Activated CD4-positive, alpha-beta T cell treated with anti-CD3 and anti-CD28 coated beads, Interleukin-2, amount 10 ng/mL, durations not matched to agents 24 days and 14 days (primary cell): ENCODE measurements around the gene ENPP4. TPM values are rescaled to one million over a fixed set of nuclear protein-coding genes. Genes with fewer than 3 reads are reported as not detected.

Source experiments
- DNase-seq: peaks from one replicate; pipeline ENCODE4 v3.0.0; 2022
- H3K27ac Mint-ChIP-seq: one replicate; pipeline ENCODE4 v1.8.0; 2022; ENCODE audit warnings: mild to moderate bottlenecking, mixed read lengths
- H3K27me3 Mint-ChIP-seq: one replicate; pipeline ENCODE4 v1.8.0; 2022; ENCODE audit warnings: mixed read lengths
- H3K36me3 Mint-ChIP-seq: one replicate; pipeline ENCODE4 v1.8.0; 2022; ENCODE audit warnings: low read depth, mild to moderate bottlenecking, mixed read lengths
- H3K4me1 Mint-ChIP-seq: one replicate; pipeline ENCODE4 v1.8.0; 2021; ENCODE audit warnings: mixed read lengths
- H3K4me3 Mint-ChIP-seq: one replicate; pipeline ENCODE4 v1.8.0; 2022; ENCODE audit warnings: mild to moderate bottlenecking, moderate library complexity, mixed read lengths
- H3K9me3 Mint-ChIP-seq: one replicate; pipeline ENCODE4 v1.8.0; 2021; ENCODE audit warnings: mixed read lengths
- intact Hi-C: fragments of 100-400 bp; cut with micrococcal nuclease; formaldehyde crosslinking; loops from one replicate; pipeline ENCODE4 v1.15.1; 2023
- total RNA-seq: library from RNA; stranded (reverse); gene quantifications from 2 replicates; pipeline ENCODE4 v1.2.3, GENCODE V29; 2022

Gene ENPP4
- total RNA-seq, 1 donor from 2014 or later: 5.3 TPM

GRCh38 chr6:46191961-46192360 lies 62.2 kb downstream of the ENPP4 start:
- intact Hi-C loops: no loop called here
- Mint-ChIP-seq H3K27ac (no peak overlapping the region), H3K4me1 (no peaks in the 10 kb centered on the region), H3K36me3 (no peaks in the 10 kb centered on the region), H3K4me3 (no peak overlapping the region), H3K27me3 (peaks cover 37% of the 10 kb centered on the region), H3K9me3 (no peaks in the 10 kb centered on the region)
- DNase-seq: no peak

Other genes starting within 250 kb of the ENPP4 start
- gene CLIC5, start 114.1 kb upstream of the ENPP4 start, total RNA-seq: 1.1 and 2.0 TPM in 2 replicates
- gene ENPP5, start 41.0 kb downstream of the ENPP4 start, total RNA-seq: not detected in 2 replicates